ENCODE results near the gene DCST2.

The DCST2 gene

GRCh38 chr1:155043301-155043702, 9.7 kb upstream of the DCST2 start:
- DNase-seq (no peak), ATAC-seq (ENCODE audit: insufficient read depth, low read depth) (no peak)
- H3K79me2 ChIP-seq (ENCODE audit: insufficient read depth, low read length): no peaks in the 10 kb centered on the region
- TF ChIP-seq EZH2 (IDR thresholded peaks at IDR 0.05; ENCODE audit: borderline replicate concordance, low read depth, low read length, severe bottlenecking): no peak
- TF ChIP-seq, protein P1, sequence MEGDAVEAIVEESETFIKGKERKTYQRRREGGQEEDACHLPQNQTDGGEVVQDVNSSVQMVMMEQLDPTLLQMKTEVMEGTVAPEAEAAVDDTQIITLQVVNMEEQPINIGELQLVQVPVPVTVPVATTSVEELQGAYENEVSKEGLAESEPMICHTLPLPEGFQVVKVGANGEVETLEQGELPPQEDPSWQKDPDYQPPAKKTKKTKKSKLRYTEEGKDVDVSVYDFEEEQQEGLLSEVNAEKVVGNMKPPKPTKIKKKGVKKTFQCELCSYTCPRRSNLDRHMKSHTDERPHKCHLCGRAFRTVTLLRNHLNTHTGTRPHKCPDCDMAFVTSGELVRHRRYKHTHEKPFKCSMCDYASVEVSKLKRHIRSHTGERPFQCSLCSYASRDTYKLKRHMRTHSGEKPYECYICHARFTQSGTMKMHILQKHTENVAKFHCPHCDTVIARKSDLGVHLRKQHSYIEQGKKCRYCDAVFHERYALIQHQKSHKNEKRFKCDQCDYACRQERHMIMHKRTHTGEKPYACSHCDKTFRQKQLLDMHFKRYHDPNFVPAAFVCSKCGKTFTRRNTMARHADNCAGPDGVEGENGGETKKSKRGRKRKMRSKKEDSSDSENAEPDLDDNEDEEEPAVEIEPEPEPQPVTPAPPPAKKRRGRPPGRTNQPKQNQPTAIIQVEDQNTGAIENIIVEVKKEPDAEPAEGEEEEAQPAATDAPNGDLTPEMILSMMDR (IDR thresholded peaks at IDR 0.05; ENCODE audit: borderline replicate concordance, extremely low read depth, low read length, poor library complexity, severe bottlenecking): no peak
- no peak overlapping the region for H3K4me3 ChIP-seq (ENCODE audit: low read depth in 1 of 2, low read length in 2 of 2)
- H3K9me3 ChIP-seq (ENCODE audit: insufficient read depth, low read length, severe bottlenecking): no peaks in the 10 kb centered on the region
- H2AFZ ChIP-seq (ENCODE audit: low read depth, low read length): no peak overlapping the region
- peaks cover 5% of the 10 kb centered on the region for H4K20me1 ChIP-seq (ENCODE audit: insufficient read depth, low read length)
- peaks cover 31% of the 10 kb centered on the region for H3K27me3 ChIP-seq (ENCODE audit: insufficient read depth, low read length, poor library complexity)
- H3K4me1 ChIP-seq (ENCODE audit: insufficient read depth, low read length): no peaks in the 10 kb centered on the region
- H3K4me2 ChIP-seq (ENCODE audit: insufficient read depth, low read length): no peak overlapping the region
- H3K36me3 ChIP-seq (ENCODE audit: insufficient read depth, low read length): no peaks in the 10 kb centered on the region
- H3K27ac ChIP-seq (ENCODE audit: low read length): no peak overlapping the region
- H3K9ac ChIP-seq (ENCODE audit: low read depth, low read length): no peak overlapping the region

DNA sequence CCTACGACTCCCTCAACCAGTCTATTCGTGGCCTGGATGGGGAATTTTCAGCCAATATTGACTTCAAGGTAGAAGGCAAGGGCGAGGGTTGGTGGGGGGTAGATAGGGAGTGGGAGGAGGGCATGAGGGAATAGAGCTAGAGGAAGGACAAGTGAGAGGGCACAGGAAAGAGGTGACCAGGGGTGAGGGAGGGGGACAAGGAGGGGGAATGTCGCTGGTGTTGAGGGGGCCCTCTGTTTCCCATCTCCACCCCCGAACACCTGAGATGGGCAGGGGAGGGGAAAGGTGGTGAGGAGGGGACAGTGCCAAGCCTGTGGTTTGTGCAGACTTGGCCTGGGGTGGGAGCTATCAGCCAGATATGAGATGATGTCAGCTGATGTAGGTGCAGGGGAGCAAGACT, 9.2 kb upstream of the DCST2 start:
- no peak overlapping the region for H3K4me3 ChIP-seq (ENCODE audit: low read depth in 1 of 2, low read length in 2 of 2)
- DNase-seq: no peak
- no peak overlapping the region for H3K4me2 ChIP-seq (ENCODE audit: insufficient read depth, low read length)
- no peak overlapping the region for H3K27ac ChIP-seq (ENCODE audit: low read length)
- no peak overlapping the region for H2AFZ ChIP-seq (ENCODE audit: low read depth, low read length)
- no peaks in the 10 kb centered on the region for H3K9me3 ChIP-seq (ENCODE audit: insufficient read depth, low read length, severe bottlenecking)
- H3K27me3 ChIP-seq (ENCODE audit: insufficient read depth, low read length, poor library complexity): peaks cover 36% of the 10 kb centered on the region
- H3K4me1 ChIP-seq (ENCODE audit: insufficient read depth, low read length): no peaks in the 10 kb centered on the region
- H4K20me1 ChIP-seq (ENCODE audit: insufficient read depth, low read length): peaks cover 5% of the 10 kb centered on the region
- no peak overlapping the region for H3K9ac ChIP-seq (ENCODE audit: low read depth, low read length)
- H3K36me3 ChIP-seq (ENCODE audit: insufficient read depth, low read length): no peaks in the 10 kb centered on the region
- ATAC-seq (ENCODE audit: insufficient read depth, low read depth): no peak
- TF ChIP-seq EZH2 (IDR thresholded peaks at IDR 0.05; ENCODE audit: borderline replicate concordance, low read depth, low read length, severe bottlenecking): no peak
- TF ChIP-seq, protein P1 (IDR thresholded peaks at IDR 0.05; ENCODE audit: borderline replicate concordance, extremely low read depth, low read length, poor library complexity, severe bottlenecking): no peak
- H3K79me2 ChIP-seq (ENCODE audit: insufficient read depth, low read length): no peaks in the 10 kb centered on the region

DNA sequence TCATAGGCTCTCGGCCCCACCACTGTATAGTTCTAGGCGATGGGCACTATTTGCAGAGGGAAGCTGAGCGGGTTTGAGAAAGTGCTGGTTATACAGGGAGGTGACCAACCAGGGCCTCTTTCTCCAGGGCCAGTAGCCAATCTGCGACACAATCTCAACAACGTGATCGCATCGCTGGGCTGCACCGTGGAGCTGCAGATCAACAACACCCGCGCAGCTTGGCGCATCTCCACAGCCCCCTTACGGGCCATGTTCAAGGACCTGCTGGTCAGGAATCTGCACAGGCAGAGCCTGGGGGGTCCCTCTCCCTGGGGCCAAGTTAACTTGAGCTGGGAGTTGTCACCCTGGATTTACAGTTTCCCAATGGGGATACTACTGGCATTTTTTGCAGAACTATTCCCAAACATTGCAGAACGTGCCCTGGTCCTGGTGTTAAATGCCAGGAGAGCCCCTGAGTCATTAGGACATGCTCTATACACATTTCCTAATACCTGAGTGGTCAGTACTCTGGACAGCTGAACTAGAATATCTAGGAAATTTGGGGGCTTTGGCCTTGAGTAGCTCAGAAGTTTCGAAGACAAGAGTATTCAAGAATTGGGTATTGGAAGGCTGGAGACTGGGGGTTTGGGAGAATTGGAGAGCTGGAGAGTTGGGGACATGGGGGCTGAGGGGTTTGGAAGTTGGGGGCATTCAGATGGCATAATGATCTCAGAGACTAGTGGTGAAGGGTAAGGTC, 6.9 kb upstream of the DCST2 start:
- no peaks in the 10 kb centered on the region for H3K4me1 ChIP-seq (ENCODE audit: insufficient read depth, low read length)
- H3K4me2 ChIP-seq (ENCODE audit: insufficient read depth, low read length): no peak overlapping the region
- no peak overlapping the region for H3K9ac ChIP-seq (ENCODE audit: low read depth, low read length)
- H3K9me3 ChIP-seq (ENCODE audit: insufficient read depth, low read length, severe bottlenecking): no peaks in the 10 kb centered on the region
- no peak for ATAC-seq (ENCODE audit: insufficient read depth, low read depth)
- no peak overlapping the region for H3K27ac ChIP-seq (ENCODE audit: low read length)
- H3K79me2 ChIP-seq (ENCODE audit: insufficient read depth, low read length): no peaks in the 10 kb centered on the region
- H3K27me3 ChIP-seq (ENCODE audit: insufficient read depth, low read length, poor library complexity): peaks cover 33% of the 10 kb centered on the region
- H3K4me3 ChIP-seq (ENCODE audit: low read depth in 1 of 2, low read length in 2 of 2): no peak overlapping the region
- H2AFZ ChIP-seq (ENCODE audit: low read depth, low read length): no peak overlapping the region
- TF ChIP-seq, protein P1 (IDR thresholded peaks at IDR 0.05; ENCODE audit: borderline replicate concordance, extremely low read depth, low read length, poor library complexity, severe bottlenecking): no peak
- TF ChIP-seq EZH2 (IDR thresholded peaks at IDR 0.05; ENCODE audit: borderline replicate concordance, low read depth, low read length, severe bottlenecking): no peak
- no peak for DNase-seq
- H3K36me3 ChIP-seq (ENCODE audit: insufficient read depth, low read length): no peaks in the 10 kb centered on the region
- H4K20me1 ChIP-seq (ENCODE audit: insufficient read depth, low read length): peaks cover 11% of the 10 kb centered on the region; the same call in 1 of the 2 replicates
